B cell (primary cell): ENCODE measurements around the gene CFAP141. TPM values are rescaled to one million over a fixed set of nuclear protein-coding genes. Genes with fewer than 3 reads are reported as not detected.
A peak's percentile ranks its signal among the peaks of the same experiment; 100 is the strongest.

Experiments
- ATAC-seq: fragments of 200-7000 bp; cut with Tn5 transposase; one replicate; pipeline ENCODE4 v1.10.0; 2021; ENCODE audit warnings: low read depth, mild to moderate bottlenecking, moderate number of reproducible peaks, moderate library complexity
- CTCF ChIA-PET: fragments of 350-600 bp; sonication (Branson Sonifier 250); formaldehyde crosslinking; loops from one replicate; lab custom pipeline; 2021; ENCODE audit warnings: antibody characterized with exemption, inconsistent platforms; lab: Charles Lee
- POLR2A ChIA-PET: fragments of 350-600 bp; sonication (Branson Sonifier 250); formaldehyde crosslinking; loops from one replicate; lab custom pipeline; 2021; ENCODE audit warnings: antibody characterized with exemption; lab: Charles Lee
- DNase-seq: peaks from one replicate; pipeline ENCODE4 v3.0.0; 2013
- H2AFZ ChIP-seq: 2 replicates; pipeline ENCODE4 v1.6.1; 2012; ENCODE audit warnings: mild to moderate bottlenecking, low read depth, low read length; ENCODE audit not compliant: insufficient read depth, poor library complexity, severe bottlenecking
- H3K27ac ChIP-seq, 2 donors: 1 replicate in 1 of 2; 2 replicates in 1 of 2; pipeline ENCODE4 v1.5.1; 2012 to 2013; ENCODE audit warnings: low read length in 2 of 2, mild to moderate bottlenecking in 2 of 2, moderate library complexity in 1 of 2
- H3K27me3 ChIP-seq, 4 experiments: fragments of 200-600 bp in 1 of 4; sonication (generic) in 1 of 4; replicated peaks in 1 of 4; 1 replicate in 2 of 4; 2 replicates in 2 of 4; pipeline versions ENCODE4 v1.6.1 to v1.7.0; 2013 to 2016; ENCODE audit warnings: low read length in 3 of 4, mild to moderate bottlenecking in 2 of 4, mixed read lengths in 1 of 4, moderate library complexity in 1 of 4; ENCODE audit not compliant: insufficient read depth in 4 of 4, control insufficient read depth in 3 of 4; ENCODE audit errors: control extremely low read depth in 1 of 4
- H3K36me3 ChIP-seq, 2 experiments: replicated peaks in 1 of 2; 1 replicate in 1 of 2; 2 replicates in 1 of 2; pipeline versions ENCODE4 v1.6.1 to v1.7.1; 2013; ENCODE audit warnings: low read length in 1 of 2; ENCODE audit not compliant: insufficient read depth in 2 of 2, control insufficient read depth in 1 of 2; ENCODE audit errors: control extremely low read depth in 1 of 2, extremely low read depth in 1 of 2
- H3K4me1 ChIP-seq, 2 donors: fragments of 200-600 bp in 1 of 2; sonication (generic) in 1 of 2; 1 replicate in 1 of 2; 2 replicates in 1 of 2; pipeline versions ENCODE4 v1.5.1 to v1.6.1; 2013 to 2017; ENCODE audit warnings: low read length in 2 of 2; ENCODE audit not compliant: control insufficient read depth in 2 of 2, insufficient read depth in 2 of 2
- H3K4me2 ChIP-seq: replicated peaks from 2 replicates; pipeline ENCODE3; 2012; ENCODE audit warnings: mild to moderate bottlenecking, low read depth, low read length; ENCODE audit not compliant: poor library complexity, severe bottlenecking
- H3K4me3 ChIP-seq, 5 experiments: fragments of 200-600 bp in 1 of 5; sonication (generic) in 1 of 5; 1 replicate in 3 of 5; 2 replicates in 2 of 5; pipeline versions ENCODE4 v1.5.1 to v1.7.0; 2011 to 2016; ENCODE audit warnings: low read length in 4 of 5, mild to moderate bottlenecking in 4 of 5, low read depth in 2 of 5, control low read depth in 1 of 5, moderate library complexity in 1 of 5; ENCODE audit not compliant: insufficient read depth in 1 of 5; ENCODE audit errors: control extremely low read depth in 1 of 5, extremely low read depth in 1 of 5
- H3K79me2 ChIP-seq: fragments of 200-600 bp; sonication (generic); one replicate; pipeline ENCODE4 v1.6.0; 2016; ENCODE audit warnings: low read length; ENCODE audit not compliant: control insufficient read depth, insufficient read depth
- H3K9ac ChIP-seq: fragments of 200-600 bp; sonication (generic); 2 replicates; pipeline ENCODE4 v1.6.1; 2017; ENCODE audit warnings: mild to moderate bottlenecking, low read length, moderate library complexity
- H3K9me3 ChIP-seq, 3 donors: one replicate each; pipeline versions ENCODE4 v1.6.1 to v1.7.1; 2013; ENCODE audit warnings: low read length in 2 of 3; ENCODE audit not compliant: control insufficient read depth in 2 of 3, insufficient read depth in 1 of 3; ENCODE audit errors: control extremely low read depth in 1 of 3
- H4K20me1 ChIP-seq: 2 replicates; pipeline ENCODE4 v1.6.0; 2012; ENCODE audit warnings: mild to moderate bottlenecking, low read length; ENCODE audit not compliant: insufficient read depth, control insufficient read depth, poor library complexity, severe bottlenecking
- H3K27ac Mint-ChIP-seq: one replicate; pipeline ENCODE4 v1.8.0; 2021; ENCODE audit warnings: mixed read lengths
- H3K27me3 Mint-ChIP-seq: one replicate; pipeline ENCODE4 v1.8.0; 2021; ENCODE audit warnings: mixed read lengths
- H3K4me1 Mint-ChIP-seq: one replicate; pipeline ENCODE4 v1.8.0; 2021; ENCODE audit warnings: mixed read lengths
- H3K4me3 Mint-ChIP-seq: one replicate; pipeline ENCODE4 v1.8.0; 2021; ENCODE audit warnings: mixed read lengths
- H3K9me3 Mint-ChIP-seq: one replicate; pipeline ENCODE4 v1.8.0; 2022; ENCODE audit warnings: mixed read lengths; ENCODE audit not compliant: insufficient read depth
- EZH2 ChIP-seq: IDR thresholded peaks from 2 replicates; pipeline ENCODE4 v1.6.1; 2012; ENCODE audit warnings: borderline replicate concordance, low read depth, mild to moderate bottlenecking, moderate library complexity, low read length; ENCODE audit not compliant: insufficient read depth, poor library complexity, severe bottlenecking
- WGBS: methylation state at CpG from one replicate; pipeline ENCODE4 v1.1.5; 2013; ENCODE audit warnings: missing lambda C conversion rate; ENCODE audit not compliant: insufficient coverage; 5-methylcytosine and 5-hydroxymethylcytosine counted together
- intact Hi-C: fragments of 100-400 bp; cut with micrococcal nuclease; formaldehyde crosslinking; loops from one replicate; pipeline ENCODE4 v1.10.0; 2022
- polyA plus RNA-seq: library from polyadenylated mRNA; depleted of rRNA; stranded (reverse); fragments of >200 nt; gene quantifications from 2 replicates; pipeline ENCODE4 v1.2.3, GENCODE V29; 2012
- total RNA-seq, 2 donors: library from RNA; stranded (reverse); fragments of 120-200 nt in 1 of 2; gene quantifications; 1 replicate in 1 of 2; 2 replicates in 1 of 2; pipeline versions ENCODE4 v1.2.3 to v1.2.4, GENCODE V29; 2013 to 2022
- TF ChIP-seq, protein P1 (sequence below): fragments of 200-600 bp; IDR thresholded peaks from one replicate; pipeline ENCODE4 v1.8.0; 2022; ENCODE audit warnings: antibody characterized with exemption, mild to moderate bottlenecking

CFAP141 gene
- total and polyA plus RNA-seq, 2 donors (not counting 1 experiment from before 2014, with no cell fraction given) = not detected

DNA sequence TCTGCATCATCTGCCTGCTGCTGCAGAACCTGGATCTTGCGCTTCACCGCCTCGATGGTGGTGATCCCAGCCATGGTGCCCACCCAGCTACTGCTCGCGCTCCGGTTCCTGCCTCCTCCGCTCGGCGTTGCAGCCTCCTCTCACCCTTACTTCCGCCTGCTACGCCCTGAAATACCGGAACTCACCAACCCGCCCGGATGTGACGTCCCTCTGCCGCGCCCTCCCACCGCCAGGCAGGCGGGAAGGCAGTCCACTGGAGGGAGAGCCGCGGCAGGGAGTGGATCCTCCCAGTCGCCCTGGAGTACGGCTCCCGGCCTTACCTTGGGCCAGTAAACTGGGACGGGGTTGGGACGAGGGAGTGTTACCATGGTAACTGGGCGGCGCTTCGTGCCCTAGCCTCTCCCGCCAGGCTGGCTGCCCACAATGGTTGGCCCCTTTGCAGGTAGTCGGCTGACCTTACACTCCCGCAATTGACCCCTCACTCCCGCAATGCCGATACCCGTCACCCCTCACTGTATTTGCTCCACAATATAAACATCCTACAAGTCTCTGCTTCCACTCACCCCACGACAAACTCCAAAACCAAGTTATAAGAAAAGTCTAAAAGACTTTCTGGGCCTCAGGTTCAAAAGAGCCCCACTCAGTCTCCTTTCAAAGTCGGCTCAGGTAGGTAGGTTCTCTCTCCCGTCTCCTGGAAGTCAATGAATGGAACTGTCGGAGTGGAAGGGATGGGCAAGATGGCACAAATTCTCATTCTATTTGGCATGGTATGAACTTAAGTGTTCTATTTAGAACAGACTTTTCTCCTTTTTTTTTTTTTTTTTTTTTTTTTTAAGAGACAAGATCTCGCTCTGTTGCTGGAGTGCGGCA, 22.9 kb downstream of the CFAP141 start:
- peak overlapping the region; percentile 54 to 99 (median 98) for H3K4me3 ChIP-seq

More for the DNA sequence above, 22.9 kb downstream of the CFAP141 start:
- Mint-ChIP-seq H3K9me3 (no peaks in the 10 kb centered on the region), H3K4me3 (peak overlapping the region; percentile 91), H3K27ac (peak overlapping the region; percentile 98), H3K4me1 (peaks cover 48% of the 10 kb centered on the region), H3K27me3 (peaks cover 4% of the 10 kb centered on the region)
- POLR2A ChIA-PET = interaction anchor here (0.7 to 1.8 kb wide), 4 partner anchors 37 to 214 kb away, joined by 3 to 11 read pairs (median 6); partner anchors contain the start of gene RPS27
- TF ChIP-seq EZH2 = no peak
- TF ChIP-seq, protein P1, sequence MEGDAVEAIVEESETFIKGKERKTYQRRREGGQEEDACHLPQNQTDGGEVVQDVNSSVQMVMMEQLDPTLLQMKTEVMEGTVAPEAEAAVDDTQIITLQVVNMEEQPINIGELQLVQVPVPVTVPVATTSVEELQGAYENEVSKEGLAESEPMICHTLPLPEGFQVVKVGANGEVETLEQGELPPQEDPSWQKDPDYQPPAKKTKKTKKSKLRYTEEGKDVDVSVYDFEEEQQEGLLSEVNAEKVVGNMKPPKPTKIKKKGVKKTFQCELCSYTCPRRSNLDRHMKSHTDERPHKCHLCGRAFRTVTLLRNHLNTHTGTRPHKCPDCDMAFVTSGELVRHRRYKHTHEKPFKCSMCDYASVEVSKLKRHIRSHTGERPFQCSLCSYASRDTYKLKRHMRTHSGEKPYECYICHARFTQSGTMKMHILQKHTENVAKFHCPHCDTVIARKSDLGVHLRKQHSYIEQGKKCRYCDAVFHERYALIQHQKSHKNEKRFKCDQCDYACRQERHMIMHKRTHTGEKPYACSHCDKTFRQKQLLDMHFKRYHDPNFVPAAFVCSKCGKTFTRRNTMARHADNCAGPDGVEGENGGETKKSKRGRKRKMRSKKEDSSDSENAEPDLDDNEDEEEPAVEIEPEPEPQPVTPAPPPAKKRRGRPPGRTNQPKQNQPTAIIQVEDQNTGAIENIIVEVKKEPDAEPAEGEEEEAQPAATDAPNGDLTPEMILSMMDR = no peak
- under 1% methylated on average over 36 of the region's 41 CpGs for whole genome bisulfite sequencing
- intact Hi-C loops = loop anchor here (1.0 to 5.0 kb wide), 6 partner anchors 16 to 1674 kb away; partner anchors contain the start of genes ATP8B2, GON4L, RAB13 and SYT11
- peaks cover 30% of the 10 kb centered on the region for H4K20me1 ChIP-seq
- peaks cover 60% of the 10 kb centered on the region for H3K79me2 ChIP-seq
- H3K9me3 ChIP-seq = no peaks in the 10 kb centered on the region
- H3K27me3 ChIP-seq = no peaks in the 10 kb centered on the region
- DNase-seq (peak; percentile 94), ATAC-seq (peak; percentile 73)
- peak overlapping the region; percentile 91 to 96 for H3K27ac ChIP-seq
- CTCF ChIA-PET = interaction anchor here (0.6 to 2.7 kb wide), 4 partner anchors 15 to 387 kb away, joined by 3 to 12 read pairs (median 4); no protein-coding TSS in a partner anchor
- peaks cover 39 to 46% of the 10 kb centered on the region in 2 donors for H3K4me1 ChIP-seq
- H3K36me3 ChIP-seq = peaks cover 5 to 12% of the 10 kb centered on the region in 2 experiments
- peak overlapping the region; percentile 83 for H3K9ac ChIP-seq
- peak overlapping the region; percentile 85 for H2AFZ ChIP-seq
- H3K4me2 ChIP-seq = peak overlapping the region; percentile 96
